GM12891 (cell line): Measurements from ENCODE around the gene SLC37A1.

ENCODE experiments used
- PAX5 ChIP-seq: IDR thresholded peaks from 2 replicates; pipeline ENCODE4 v1.6.1; 2011; ENCODE audit warnings: low read length, moderate library complexity, mild to moderate bottlenecking; ENCODE audit not compliant: insufficient read depth, severe bottlenecking
- POLR2A ChIP-seq: IDR thresholded peaks from 2 replicates; pipeline ENCODE4 v1.6.1; 2011; ENCODE audit warnings: low read depth, low read length, control low read depth
- POLR2AphosphoS5 ChIP-seq: IDR thresholded peaks from 2 replicates; pipeline ENCODE4 v1.6.1; 2011; ENCODE audit warnings: low read depth, low read length, control low read depth
- SPI1 ChIP-seq: IDR thresholded peaks from 2 replicates; pipeline ENCODE4 v1.6.1; 2011; ENCODE audit warnings: low read depth, low read length, control low read depth
- TAF1 ChIP-seq: IDR thresholded peaks from 2 replicates; pipeline ENCODE4 v1.6.1; 2011; ENCODE audit warnings: low read depth, low read length, control low read depth

DNA sequence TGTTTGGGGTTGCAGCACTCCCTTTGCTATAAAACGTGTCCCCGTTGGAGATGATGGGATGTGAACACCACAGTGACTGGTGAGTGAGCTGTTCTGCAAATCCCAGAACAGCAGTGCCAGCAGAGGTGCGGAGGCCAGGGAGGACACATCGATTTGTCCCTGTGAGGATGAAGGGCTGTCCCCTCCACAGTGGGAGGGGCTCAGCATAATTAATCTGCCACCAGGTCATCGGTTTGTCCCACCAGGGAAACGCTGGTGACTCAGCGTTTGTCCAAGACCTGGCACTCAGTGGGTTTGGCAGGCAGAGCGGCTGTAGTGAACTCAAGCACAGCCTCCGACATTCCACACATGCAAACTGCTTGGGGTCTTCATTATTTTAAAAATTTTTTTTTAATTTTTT, 117.0 kb downstream of the SLC37A1 start:
- TF ChIP-seq POLR2A (no peak), POLR2AphosphoS5 (no peak), TAF1 (no peak), PAX5 (no peak), SPI1 (no peak)
